Measurements from ENCODE around the gene ZNF678. TPM values are rescaled to one million over a fixed set of nuclear protein-coding genes. Genes with fewer than 3 reads are reported as not detected.
"Not testable (repeated sequence)": the region's sequence is repeated elsewhere in the genome, so short reads cannot be mapped to it uniquely, and the experiment has no call there.

Gene ZNF678
- total RNA-seq, 2 donors from 2014 or later, result 17.0 to 21.4 TPM

- no peak overlapping the region for H3K4me3 ChIP-seq
- H3K4me1 ChIP-seq (replicated peaks), result no peaks in the 10 kb centered on the region
- H3K27me3 ChIP-seq (replicated peaks; ENCODE audit: insufficient read depth), result no peaks in the 10 kb centered on the region
- no peak overlapping the region for H3K27ac ChIP-seq
- no peaks in the 10 kb centered on the region for H3K36me3 ChIP-seq
- WGBS, result 98% methylated on average over 3 of the region's 3 CpGs
- H3K9me3 ChIP-seq, result no peaks in the 10 kb centered on the region
- TF ChIP-seq POLR2AphosphoS5 (IDR thresholded peaks at IDR 0.05), result no peak
- intact Hi-C loops (cut with DNase I), result no loop called here
- DNase-seq (ENCODE audit: low spot score), result no peak
Measured at GRCh38 chr1:227603327-227603726, 40.0 kb downstream of the ZNF678 start.

GRCh38 chr1:227604446-227604845 is 41.1 kb downstream of the ZNF678 start:
- intact Hi-C loops (cut with DNase I), result no loop called here
- no peak for DNase-seq (ENCODE audit: low spot score)
- no peak overlapping the region for H3K4me3 ChIP-seq
- no peak for TF ChIP-seq POLR2A (IDR thresholded peaks at IDR 0.05)
- no peak for TF ChIP-seq POLR2AphosphoS5 (IDR thresholded peaks at IDR 0.05)
- no peaks in the 10 kb centered on the region for H3K9me3 ChIP-seq
- no peaks in the 10 kb centered on the region for H3K4me1 ChIP-seq (replicated peaks)
- H3K36me3 ChIP-seq, result no peaks in the 10 kb centered on the region
- H3K27me3 ChIP-seq (replicated peaks; ENCODE audit: insufficient read depth), result no peaks in the 10 kb centered on the region
- WGBS, result 99% methylated on average over 3 of the region's 3 CpGs
- no peak overlapping the region for H3K27ac ChIP-seq

- H3K27me3 ChIP-seq (replicated peaks; ENCODE audit: insufficient read depth); DNase-seq (ENCODE audit: low spot score); H3K9me3 ChIP-seq; H3K4me1 ChIP-seq (replicated peaks); H3K27ac ChIP-seq; H3K36me3 ChIP-seq; H3K4me3 ChIP-seq; intact Hi-C loops (cut with DNase I): not testable (repeated sequence)
- 78% methylated on average over 9 of the region's 9 CpGs for WGBS
Measured at GRCh38 chr1:227606271-227606670, 42.9 kb downstream of the ZNF678 start.

GRCh38 chr1:227607336-227607898 is 44.1 kb downstream of the ZNF678 start:
- DNase-seq (ENCODE audit: low spot score), result no peak
- no peak overlapping the region for H3K27ac ChIP-seq
- no peak overlapping the region for H3K4me3 ChIP-seq
- intact Hi-C loops (cut with DNase I), result no loop called here
- H3K27me3 ChIP-seq (replicated peaks; ENCODE audit: insufficient read depth), result no peaks in the 10 kb centered on the region
- WGBS, result 98% methylated on average over 3 of the region's 3 CpGs
- H3K9me3 ChIP-seq, result no peaks in the 10 kb centered on the region
- TF ChIP-seq POLR2A (IDR thresholded peaks at IDR 0.05) (no peak), POLR2AphosphoS5 (IDR thresholded peaks at IDR 0.05) (no peak), CTCF (IDR thresholded peaks at IDR 0.05) (no peak)
- H3K4me1 ChIP-seq (replicated peaks), result no peaks in the 10 kb centered on the region
- no peaks in the 10 kb centered on the region for H3K36me3 ChIP-seq

- H3K9me3 ChIP-seq, result no peaks in the 10 kb centered on the region
- H3K4me1 ChIP-seq (replicated peaks), result no peaks in the 10 kb centered on the region
- DNase-seq (ENCODE audit: low spot score), result no peak
- no peak overlapping the region for H3K4me3 ChIP-seq
- 96% methylated on average over 1 of the region's 1 CpG for WGBS
- intact Hi-C loops (cut with DNase I), result no loop called here
- no peak overlapping the region for H3K27ac ChIP-seq
- TF ChIP-seq CTCF (IDR thresholded peaks at IDR 0.05) (no peak), POLR2A (IDR thresholded peaks at IDR 0.05) (no peak), POLR2AphosphoS5 (IDR thresholded peaks at IDR 0.05) (no peak)
- H3K36me3 ChIP-seq, result no peaks in the 10 kb centered on the region
- H3K27me3 ChIP-seq (replicated peaks; ENCODE audit: insufficient read depth), result no peaks in the 10 kb centered on the region
Measured at GRCh38 chr1:227612658-227613057, 49.3 kb downstream of the ZNF678 start.

GRCh38 chr1:227613526-227613925 is 50.2 kb downstream of the ZNF678 start:
- no peak overlapping the region for H3K4me3 ChIP-seq
- no peak for DNase-seq (ENCODE audit: low spot score)
- H3K27ac ChIP-seq, result no peak overlapping the region
- intact Hi-C loops (cut with DNase I), result no loop called here
- no peaks in the 10 kb centered on the region for H3K9me3 ChIP-seq
- H3K36me3 ChIP-seq, result no peaks in the 10 kb centered on the region
- no peaks in the 10 kb centered on the region for H3K4me1 ChIP-seq (replicated peaks)
- no peaks in the 10 kb centered on the region for H3K27me3 ChIP-seq (replicated peaks; ENCODE audit: insufficient read depth)
- TF ChIP-seq POLR2AphosphoS5 (IDR thresholded peaks at IDR 0.05) (no peak), POLR2A (IDR thresholded peaks at IDR 0.05) (no peak), CTCF (IDR thresholded peaks at IDR 0.05) (no peak)
- WGBS, result 87% methylated on average over 1 of the region's 1 CpG
